Stimulated activated CD4-positive, alpha-beta T cell treated with anti-CD3 and anti-CD28 coated beads, Interleukin-15, amount 100 ng/mL, for 1 hour (primary cell): ENCODE measurements around the gene PPP1R8.
"Not testable (repeated sequence)": the region's sequence is repeated elsewhere in the genome, so short reads cannot be mapped to it uniquely, and the experiment has no call there.

Experiments
- DNase-seq, 2 donors: peaks; one replicate each; pipeline ENCODE4 v3.0.0-alpha.2; 2020; ENCODE audit warnings: low read depth in 1 of 2, low spot score in 1 of 2

The PPP1R8 gene

GRCh38 chr1:27869719-27870085 lies 39.1 kb downstream of the PPP1R8 start:
- DNase-seq, result no peak

DNA sequence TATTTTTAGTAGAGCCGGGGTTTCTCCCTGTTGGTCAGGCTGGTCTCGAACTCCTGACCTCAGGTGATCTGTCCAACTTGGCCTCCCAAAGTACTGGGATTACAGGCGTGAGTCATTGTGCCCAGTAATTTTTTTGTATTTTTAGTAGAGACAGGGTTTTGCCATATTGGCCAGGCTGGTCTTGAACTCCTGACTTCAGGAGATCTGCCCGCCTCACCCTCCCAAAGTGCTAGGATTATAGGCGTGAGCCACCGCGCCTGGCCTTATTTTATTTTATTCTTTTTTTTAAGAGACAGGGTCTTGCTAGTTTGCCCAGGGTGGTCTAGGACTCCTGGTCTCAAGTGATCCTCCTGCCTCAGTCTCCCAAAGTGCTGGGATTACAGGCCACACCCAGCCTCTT lies 40.5 kb downstream of the PPP1R8 start:
- not testable (repeated sequence) for DNase-seq

- DNase-seq, result peak; percentile 68 to 79
These were observed 41.6 kb downstream of the PPP1R8 start, which contains the start of gene THEMIS2 for GRCh38 chr1:27872059-27872801. Gene THEMIS2 (plus strand): TSS chr1:27872544. CDS start chr1:27872572, 28 bp downstream.

GRCh38 chr1:27872802-27873551 lies 42.4 kb downstream of the PPP1R8 start:
- no peak for DNase-seq

DNA sequence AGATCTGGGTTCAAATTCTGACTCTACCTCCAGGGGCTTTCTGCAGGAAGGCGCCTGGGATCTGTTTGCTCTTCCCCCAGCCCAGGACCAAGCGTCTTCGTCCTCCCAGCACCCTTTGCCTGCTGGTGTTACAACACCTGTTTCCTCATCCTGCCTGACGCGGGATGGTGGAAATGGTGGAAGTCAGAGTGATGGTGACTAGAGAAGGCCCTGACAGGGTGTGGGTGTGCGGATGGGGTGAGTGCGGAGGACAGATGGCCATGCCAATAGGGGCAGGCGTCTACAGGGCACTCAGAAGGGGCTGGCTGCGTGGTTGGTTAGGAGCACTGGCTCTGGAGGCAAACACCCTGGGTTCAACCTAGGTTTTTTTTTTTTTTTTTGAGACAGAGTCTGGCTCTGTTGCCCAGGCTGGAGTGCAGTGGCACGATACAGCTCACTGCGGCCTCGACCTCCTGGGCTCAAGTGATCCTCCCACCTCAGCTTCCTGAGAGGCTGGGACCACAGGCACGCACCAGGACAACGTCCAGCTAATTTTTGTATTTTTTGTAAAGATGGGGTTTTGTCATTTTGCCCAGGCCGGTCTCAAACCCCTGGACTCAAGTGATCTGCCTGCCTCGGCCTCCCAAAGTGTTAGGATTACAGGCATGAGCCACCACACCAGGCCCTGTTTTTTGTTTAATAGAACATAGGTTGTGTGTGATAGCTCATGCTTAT lies 43.2 kb downstream of the PPP1R8 start:
- no peak for DNase-seq

GRCh38 chr1:27876341-27877114 lies 45.9 kb downstream of the PPP1R8 start:
- no peak for DNase-seq

GRCh38 chr1:27877115-27877416 lies 46.5 kb downstream of the PPP1R8 start:
- DNase-seq, result no peak

DNA sequence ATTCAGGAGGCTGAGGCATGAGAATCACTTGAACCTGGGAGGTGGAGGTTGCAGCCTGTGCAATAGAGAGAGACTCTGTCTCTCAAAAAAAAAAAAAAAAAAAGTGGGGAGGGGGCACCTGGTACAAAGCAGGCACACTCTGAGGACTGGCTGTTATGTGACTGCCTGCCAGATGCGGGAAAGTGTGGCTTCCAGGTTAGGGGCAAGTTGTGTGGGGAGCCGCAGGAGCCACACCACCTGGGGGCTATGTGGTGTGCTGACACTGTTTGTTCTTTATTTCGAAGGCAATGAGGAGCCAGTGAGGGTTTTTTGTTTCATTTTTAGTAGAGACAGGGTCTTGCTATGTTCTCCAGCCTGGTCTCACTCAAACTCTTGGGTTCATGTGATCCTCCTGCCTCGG lies 47.5 kb downstream of the PPP1R8 start:
- no peak for DNase-seq

DNA sequence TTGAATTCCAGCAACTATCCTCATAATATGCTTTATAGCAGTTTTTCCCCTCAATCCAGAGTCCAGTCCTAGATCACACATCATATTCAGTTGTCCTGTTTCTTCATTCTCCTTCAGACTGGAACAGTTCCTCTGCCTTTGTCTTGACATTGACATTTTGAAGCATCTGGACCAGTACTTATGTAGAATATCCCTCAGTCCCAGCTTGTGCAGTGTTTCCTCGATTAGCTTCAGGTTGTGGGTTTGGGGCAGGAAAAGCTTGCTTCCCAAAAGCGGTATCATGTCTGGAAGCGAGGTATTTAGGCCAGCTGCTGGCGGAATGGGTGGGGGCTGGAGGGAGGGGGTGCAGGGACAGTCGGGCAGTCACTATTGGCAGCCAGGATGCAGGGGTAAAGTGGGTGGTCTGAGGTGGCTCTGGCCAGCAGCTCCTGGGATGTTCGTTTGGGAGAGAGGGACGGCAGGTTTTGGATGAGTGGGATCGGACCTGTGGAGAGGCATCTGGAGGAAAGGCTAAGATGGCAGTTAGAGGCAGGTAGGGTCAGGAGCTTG lies 48.3 kb downstream of the PPP1R8 start:
- no peak for DNase-seq

GRCh38 chr1:27879374-27880082 lies 48.9 kb downstream of the PPP1R8 start:
- no peak for DNase-seq

DNA sequence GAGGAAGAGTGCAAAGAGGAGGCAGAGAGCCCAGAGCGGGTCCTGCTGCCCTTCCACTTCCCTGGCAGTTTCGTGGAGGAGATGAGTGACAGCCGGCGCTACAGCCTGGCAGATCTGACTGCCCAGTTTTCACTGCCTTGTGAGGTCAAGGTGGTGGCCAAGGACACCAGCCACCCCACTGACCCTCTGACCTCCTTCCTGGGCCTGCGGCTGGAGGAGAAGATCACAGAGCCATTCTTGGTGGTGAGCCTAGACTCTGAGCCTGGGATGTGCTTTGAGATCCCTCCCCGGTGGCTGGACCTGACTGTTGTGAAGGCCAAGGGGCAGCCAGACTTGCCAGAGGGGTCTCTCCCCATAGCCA lies 51.9 kb downstream of the PPP1R8 start:
- no peak for DNase-seq

GRCh38 chr1:27883536-27883935 lies 53.0 kb downstream of the PPP1R8 start:
- DNase-seq, result no peak

DNA sequence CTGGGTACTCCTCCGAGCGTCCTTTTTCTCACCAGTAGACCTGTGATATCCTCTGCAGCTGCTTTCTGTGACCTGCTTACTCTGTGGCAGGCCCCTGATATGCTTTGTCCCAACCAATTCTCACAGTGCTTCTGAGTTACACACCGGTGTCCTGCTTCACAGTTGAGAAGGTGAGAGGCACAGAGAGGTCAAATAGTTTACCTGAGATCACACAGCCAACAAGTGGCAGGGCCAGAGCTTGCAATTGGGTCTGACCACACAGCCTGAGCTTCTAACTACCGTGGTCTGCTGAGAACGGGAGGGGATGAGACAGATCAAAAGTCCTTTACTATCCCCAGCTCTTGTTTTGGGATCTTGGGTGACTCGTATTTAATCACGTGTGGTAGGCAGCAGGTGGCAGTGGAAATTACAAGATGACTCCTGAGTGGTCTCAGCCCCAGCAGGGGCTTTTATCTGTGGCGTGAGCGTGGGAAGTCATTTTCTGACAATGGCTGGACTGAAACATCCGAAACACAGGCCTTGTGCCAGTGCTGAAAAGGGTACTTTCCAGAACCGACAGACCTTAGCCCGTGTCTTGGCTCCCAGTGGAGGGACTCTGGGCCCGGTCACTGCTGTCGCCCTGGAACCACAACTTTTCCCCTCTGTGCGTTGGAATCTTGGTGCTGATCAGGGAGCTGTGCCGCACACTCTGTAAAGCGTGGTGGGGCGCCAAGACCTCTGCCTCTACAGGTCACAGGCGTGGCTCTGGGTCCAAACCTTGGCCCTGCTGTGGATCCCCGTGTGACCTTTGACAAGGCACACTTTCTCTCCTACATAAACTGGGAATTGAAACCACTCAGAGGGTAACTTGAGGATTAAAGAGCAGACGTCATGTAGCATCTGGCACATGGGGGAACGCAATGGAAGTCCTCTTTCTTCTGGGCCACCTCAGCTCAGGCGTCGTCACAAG lies 53.7 kb downstream of the PPP1R8 start:
- no peak for DNase-seq

DNA sequence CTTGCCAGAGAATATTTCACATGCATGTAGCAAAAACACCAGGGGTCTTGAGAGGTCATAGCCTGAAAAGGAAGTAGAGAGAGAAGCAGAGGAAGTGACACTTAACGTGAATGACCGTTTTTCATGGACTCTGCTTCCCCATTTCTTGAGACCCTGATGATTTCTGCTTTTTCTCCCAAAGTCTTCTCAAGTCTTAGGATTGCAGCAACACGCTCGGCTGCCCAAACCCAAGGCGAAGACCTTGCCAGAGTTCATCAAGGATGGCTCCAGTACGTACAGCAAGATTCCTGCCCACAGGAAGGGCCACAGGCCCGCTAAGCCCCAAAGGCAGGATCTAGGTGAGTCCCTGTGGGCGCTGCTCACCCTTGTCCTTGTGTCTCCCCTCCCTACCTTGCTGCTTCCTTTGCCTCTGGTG lies 54.5 kb downstream of the PPP1R8 start:
- no peak for DNase-seq

DNA sequence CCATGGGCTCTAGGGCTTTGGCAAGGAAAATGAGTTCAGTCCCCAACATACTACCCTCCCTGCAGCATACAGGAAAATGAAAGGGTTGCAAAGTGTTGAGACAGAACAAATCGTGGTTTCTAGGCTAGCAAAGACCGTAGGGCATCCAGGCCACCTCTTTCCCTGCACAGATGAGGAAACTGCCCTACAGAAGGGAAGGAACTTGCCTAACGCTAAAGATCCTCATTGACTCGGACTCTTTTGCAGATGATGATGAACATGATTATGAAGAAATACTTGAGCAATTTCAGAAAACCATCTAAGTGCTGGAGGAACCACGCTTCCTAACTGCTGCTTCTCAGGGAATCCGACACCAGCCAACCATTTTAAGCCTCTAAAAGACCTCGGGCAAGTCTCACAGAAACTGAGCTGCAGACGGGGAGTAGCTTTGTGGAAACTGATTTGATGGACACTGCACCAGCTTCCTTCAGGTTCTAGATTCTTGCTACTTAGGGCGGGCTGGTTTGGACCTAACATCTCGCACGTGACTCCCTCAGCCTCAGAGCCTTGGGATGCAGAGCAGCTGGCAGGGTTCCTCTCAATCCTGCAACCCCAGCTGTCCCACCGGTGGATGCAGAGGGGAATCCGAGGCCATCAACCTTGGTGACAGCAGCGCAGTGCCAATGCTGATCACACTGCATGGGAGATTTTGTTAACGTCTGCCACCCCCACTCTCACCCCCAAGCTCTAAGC lies 55.2 kb downstream of the PPP1R8 start:
- DNase-seq, result no peak

- DNase-seq, result no peak
These were observed 55.7 kb downstream of the PPP1R8 start for GRCh38 chr1:27886353-27886679.

DNA sequence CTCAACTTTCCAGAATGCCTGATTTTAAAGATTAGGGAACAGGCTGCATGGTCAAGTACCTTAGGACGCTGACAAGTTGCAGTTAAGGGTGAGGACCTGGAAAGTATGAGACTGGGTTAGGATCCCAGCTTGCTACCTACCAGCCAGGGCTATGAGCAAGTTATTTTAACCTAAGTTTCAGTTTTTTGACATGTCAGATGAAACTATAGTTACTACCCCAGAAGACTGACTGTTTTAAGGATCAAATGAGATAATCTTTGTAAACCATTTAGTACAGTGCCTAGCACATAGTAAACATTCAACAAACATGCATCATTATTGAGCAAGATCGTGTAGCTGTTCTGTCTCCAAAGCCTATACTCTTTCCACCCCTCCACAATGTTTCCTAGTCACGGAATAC lies 56.2 kb downstream of the PPP1R8 start:
- DNase-seq, result no peak

- no peak for DNase-seq
These were observed 56.8 kb downstream of the PPP1R8 start for GRCh38 chr1:27887215-27888021.
